GM12872 (cell line): ENCODE measurements around the gene POU2AF3.

Experiments used
- TF ChIP-seq, protein P1 (sequence below): IDR thresholded peaks from 3 replicates; pipeline ENCODE4 v1.5.1; 2011; ENCODE audit warnings: low read depth, mild to moderate bottlenecking, low read length, moderate library complexity; ENCODE audit not compliant: insufficient read depth

Gene POU2AF3

DNA sequence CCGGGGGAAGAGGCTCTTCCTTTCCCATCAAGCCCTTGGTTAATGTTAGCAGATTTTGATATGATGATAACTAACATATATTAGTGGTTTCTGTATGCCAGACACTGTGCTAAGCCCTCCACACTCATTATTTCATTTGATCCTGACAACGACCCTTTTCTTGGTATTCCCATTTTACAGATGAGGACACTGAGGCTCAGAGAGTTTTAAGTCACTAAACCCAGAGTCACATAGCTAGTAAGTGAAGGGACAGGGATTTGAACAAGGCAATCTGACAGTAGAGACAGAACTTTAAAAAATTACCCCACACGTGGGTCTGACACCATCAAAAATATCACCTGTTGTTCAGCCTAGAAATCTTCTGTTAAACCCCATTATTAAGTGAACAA lies 58.3 kb downstream of the POU2AF3 start:
- TF ChIP-seq, protein P1, sequence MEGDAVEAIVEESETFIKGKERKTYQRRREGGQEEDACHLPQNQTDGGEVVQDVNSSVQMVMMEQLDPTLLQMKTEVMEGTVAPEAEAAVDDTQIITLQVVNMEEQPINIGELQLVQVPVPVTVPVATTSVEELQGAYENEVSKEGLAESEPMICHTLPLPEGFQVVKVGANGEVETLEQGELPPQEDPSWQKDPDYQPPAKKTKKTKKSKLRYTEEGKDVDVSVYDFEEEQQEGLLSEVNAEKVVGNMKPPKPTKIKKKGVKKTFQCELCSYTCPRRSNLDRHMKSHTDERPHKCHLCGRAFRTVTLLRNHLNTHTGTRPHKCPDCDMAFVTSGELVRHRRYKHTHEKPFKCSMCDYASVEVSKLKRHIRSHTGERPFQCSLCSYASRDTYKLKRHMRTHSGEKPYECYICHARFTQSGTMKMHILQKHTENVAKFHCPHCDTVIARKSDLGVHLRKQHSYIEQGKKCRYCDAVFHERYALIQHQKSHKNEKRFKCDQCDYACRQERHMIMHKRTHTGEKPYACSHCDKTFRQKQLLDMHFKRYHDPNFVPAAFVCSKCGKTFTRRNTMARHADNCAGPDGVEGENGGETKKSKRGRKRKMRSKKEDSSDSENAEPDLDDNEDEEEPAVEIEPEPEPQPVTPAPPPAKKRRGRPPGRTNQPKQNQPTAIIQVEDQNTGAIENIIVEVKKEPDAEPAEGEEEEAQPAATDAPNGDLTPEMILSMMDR = no peak

DNA sequence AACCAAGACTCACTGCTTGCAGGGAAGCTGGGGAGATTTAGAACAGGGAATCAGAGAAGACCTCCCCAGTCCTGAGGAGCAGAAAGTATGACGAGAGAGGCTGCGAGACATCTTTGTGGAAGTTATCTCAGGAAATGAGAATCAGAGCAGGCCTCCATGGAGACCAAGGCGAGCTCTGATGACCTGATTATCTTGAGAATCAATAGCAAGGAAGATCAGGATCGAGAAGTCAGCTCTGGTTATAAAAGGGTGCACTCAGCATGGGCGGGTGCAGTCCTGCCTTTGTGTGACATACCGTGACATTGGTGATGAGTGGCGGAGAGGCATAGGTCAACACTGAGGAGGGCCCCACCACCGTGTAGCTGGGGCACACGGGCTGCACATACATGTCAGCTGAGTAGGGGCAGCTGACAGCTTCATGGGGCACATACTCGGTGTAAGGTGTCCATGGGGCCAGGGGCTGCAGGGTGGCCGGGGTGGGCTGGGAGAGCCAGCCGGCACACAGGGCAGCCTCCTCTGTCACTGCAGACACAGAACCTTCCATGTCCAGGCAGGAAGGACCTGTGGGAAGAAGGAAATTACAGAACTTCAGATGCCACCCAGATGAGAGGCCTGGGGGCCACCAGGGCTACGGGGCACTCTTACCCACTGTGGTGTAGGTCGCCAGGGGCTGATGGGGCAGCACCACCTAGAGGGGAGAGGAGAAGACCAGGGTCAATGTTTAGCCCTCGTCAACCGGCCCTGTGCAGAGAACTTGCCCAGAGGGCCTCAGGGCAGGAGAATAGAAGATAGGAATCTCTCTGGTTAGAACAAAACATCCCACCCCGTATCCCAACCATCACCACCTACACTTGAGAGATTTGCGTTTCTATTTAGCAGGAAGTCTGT lies 59.0 kb downstream of the POU2AF3 start:
- TF ChIP-seq, protein P1 = 0 out of 3 replicates have a peak, but pooled peaks have one; percentile 10
